Pancreas (tissue), 10 donors: ENCODE data around the gene NRGN. TPM values are rescaled to one million over a fixed set of nuclear protein-coding genes. Genes with fewer than 3 reads are reported as not detected.

Source experiments
- ATAC-seq, 4 donors: fragments of 200-7000 bp; cut with Tn5 transposase; one replicate each; pipeline versions ENCODE4 v1.8.0 to v1.9.1; 2020; ENCODE audit warnings: mild to moderate bottlenecking in 4 of 4, moderate library complexity in 4 of 4
- DNase-seq, 6 donors: peaks; one replicate each; pipeline ENCODE4 v3.0.0-alpha.2; 2020
- FAIRE-seq: peaks from 2 replicates; lab custom pipeline; 2012; peaks lifted over from hg19 to GRCh38; lab: Jason Lieb, UNC
- H3K27ac ChIP-seq, 4 donors: fragments of 200-600 bp; sonication (generic); 1 replicate in 3 of 4; 2 replicates in 1 of 4; pipeline versions ENCODE4 v1.5.0 to v1.8.0; 2020
- H3K27me3 ChIP-seq, 4 donors: fragments of 200-600 bp; one replicate each; pipeline ENCODE4 v1.8.0; 2021
- H3K36me3 ChIP-seq, 3 donors: fragments of 200-600 bp; sonication (generic) in 1 of 3; one replicate each; pipeline versions ENCODE4 v1.5.0 to v1.8.0; 2020 to 2021
- H3K4me1 ChIP-seq, 3 donors: fragments of 200-600 bp; one replicate each; pipeline ENCODE4 v1.8.0; 2021
- H3K4me3 ChIP-seq, 4 donors: fragments of 200-600 bp; sonication (generic) in 2 of 4; one replicate each; pipeline versions ENCODE4 v1.5.0 to v1.8.0; 2020 to 2021
- H3K9me3 ChIP-seq, 4 donors: fragments of 200-600 bp; one replicate each; pipeline ENCODE4 v1.8.0; 2021
- WGBS, 2 donors: extraction: QIAGEN DNeasy Blood & Tissue Kit; methylation state at CpG; one replicate each; pipeline ENCODE4 v1.1.7; 2013; 5-methylcytosine and 5-hydroxymethylcytosine counted together
- intact Hi-C, 3 donors: fragments of 100-400 bp; cut with DNase I; formaldehyde crosslinking; loops; one replicate each; pipeline versions ENCODE4 v1.11.1 to v1.14.2; 2022
- polyA plus RNA-seq, 2 donors: library from polyadenylated mRNA; stranded (reverse); fragments of 200-250 nt; gene quantifications; one replicate each; pipeline ENCODE4 v1.2.3, GENCODE V29; 2013
- total RNA-seq, 6 donors: library from RNA; stranded (reverse); fragmentation: NEBNext Ultra II Directional in 4 of 6; extraction: Animal tissue kit (Norgen Biotek cat#: 25700) in 4 of 6; gene quantifications; one replicate each; pipeline versions ENCODE4 v1.2.1 to v1.2.4, GENCODE V29; 2021 to 2023
- TF ChIP-seq, protein P1 (sequence below), 4 donors: fragments of 200-600 bp; sonication (generic) in 3 of 4; IDR thresholded peaks; one replicate each; pipeline versions ENCODE4 v1.5.0 to v1.8.0; 2021; ENCODE audit warnings: antibody characterized with exemption in 4 of 4
- donor health status: healthy with polysubstance abuse.
- donor health status: DM: no; HTN: no; CAD: no; lungs with moderate emphysema.
- donor health status: DM: no; HTN: no; CAD: no.
- donor health status: control.
- donor health status: control.
- donor health status: Bipolar disorder and iron deficiency.
- donor health status: DM: yes; HTN: yes; CAD: no.
- donor health status: DM: no; HTN: no; CAD: no.
- donor health status: DM: no; HTN: no; CAD: no.
- donor health status: DM: yes; HTN: yes; CAD: no.

Gene NRGN
- total and polyA plus RNA-seq, 8 donors, result 0.24 to 3.7 (median 1.5) TPM; not detected in 1

- H3K27me3 ChIP-seq, result peaks cover 0 to 7% (median 1%) of the 10 kb centered on the region in 4 donors
- ATAC-seq (no peak), FAIRE-seq (no peak), DNase-seq (no peak)
- TF ChIP-seq, protein P1, sequence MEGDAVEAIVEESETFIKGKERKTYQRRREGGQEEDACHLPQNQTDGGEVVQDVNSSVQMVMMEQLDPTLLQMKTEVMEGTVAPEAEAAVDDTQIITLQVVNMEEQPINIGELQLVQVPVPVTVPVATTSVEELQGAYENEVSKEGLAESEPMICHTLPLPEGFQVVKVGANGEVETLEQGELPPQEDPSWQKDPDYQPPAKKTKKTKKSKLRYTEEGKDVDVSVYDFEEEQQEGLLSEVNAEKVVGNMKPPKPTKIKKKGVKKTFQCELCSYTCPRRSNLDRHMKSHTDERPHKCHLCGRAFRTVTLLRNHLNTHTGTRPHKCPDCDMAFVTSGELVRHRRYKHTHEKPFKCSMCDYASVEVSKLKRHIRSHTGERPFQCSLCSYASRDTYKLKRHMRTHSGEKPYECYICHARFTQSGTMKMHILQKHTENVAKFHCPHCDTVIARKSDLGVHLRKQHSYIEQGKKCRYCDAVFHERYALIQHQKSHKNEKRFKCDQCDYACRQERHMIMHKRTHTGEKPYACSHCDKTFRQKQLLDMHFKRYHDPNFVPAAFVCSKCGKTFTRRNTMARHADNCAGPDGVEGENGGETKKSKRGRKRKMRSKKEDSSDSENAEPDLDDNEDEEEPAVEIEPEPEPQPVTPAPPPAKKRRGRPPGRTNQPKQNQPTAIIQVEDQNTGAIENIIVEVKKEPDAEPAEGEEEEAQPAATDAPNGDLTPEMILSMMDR (IDR thresholded peaks at IDR 0.05), result no peak
- H3K27ac ChIP-seq, result no peak overlapping the region
- peaks cover 0 to 4% (median under 1%) of the 10 kb centered on the region in 3 donors for H3K4me1 ChIP-seq
- no peaks in the 10 kb centered on the region for H3K9me3 ChIP-seq
- H3K36me3 ChIP-seq, result no peaks in the 10 kb centered on the region
- 85 to 91% methylated on average over 7 of the region's 7 CpGs for WGBS, 2 donors
- H3K4me3 ChIP-seq, result no peak overlapping the region
- intact Hi-C loops, result loop anchor here in 1 of 3 donors (10.0 kb wide), 1 partner anchor 89 kb away; no protein-coding TSS in a partner anchor
Observed at GRCh38 chr11:124753624-124754023, 13.9 kb downstream of the NRGN start.

DNA sequence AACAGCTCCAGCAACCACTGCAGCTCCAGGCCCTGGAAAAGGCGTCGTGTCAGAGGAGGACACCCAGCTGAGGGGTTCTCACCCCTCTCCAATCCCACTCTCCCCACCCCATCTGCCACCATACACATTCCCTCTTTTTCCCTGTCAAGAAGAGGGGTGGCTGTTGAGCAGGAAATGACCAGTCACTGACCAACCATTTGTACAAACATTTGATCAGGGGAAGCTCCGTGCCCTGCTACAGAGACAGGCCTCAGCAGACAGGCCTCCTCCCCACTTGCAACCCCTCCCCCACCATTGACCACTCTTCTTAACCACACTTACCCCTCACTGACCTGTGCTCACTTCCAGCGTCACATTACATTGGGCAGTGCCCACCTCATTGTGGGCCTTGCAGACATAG lies 14.6 kb downstream of the NRGN start:
- Histone ChIP-seq H3K4me1 (peaks cover 4 to 7% (median 6%) of the 10 kb centered on the region in 3 donors), H3K36me3 (no peaks in the 10 kb centered on the region), H3K4me3 (no peak overlapping the region), H3K27ac (no peak overlapping the region), H3K27me3 (peaks cover 0 to 7% (median 1%) of the 10 kb centered on the region in 4 donors), H3K9me3 (no peaks in the 10 kb centered on the region)
- TF ChIP-seq, protein P1 (IDR thresholded peaks at IDR 0.05), result no peak
- 74 to 88% methylated on average over 4 of the region's 4 CpGs for WGBS, 2 donors
- no peak for DNase-seq
- intact Hi-C loops, result loop anchor here in 1 of 3 donors (10.0 kb wide), 1 partner anchor 90 kb away; no protein-coding TSS in a partner anchor
- no peak for FAIRE-seq
- no peak for ATAC-seq

DNA sequence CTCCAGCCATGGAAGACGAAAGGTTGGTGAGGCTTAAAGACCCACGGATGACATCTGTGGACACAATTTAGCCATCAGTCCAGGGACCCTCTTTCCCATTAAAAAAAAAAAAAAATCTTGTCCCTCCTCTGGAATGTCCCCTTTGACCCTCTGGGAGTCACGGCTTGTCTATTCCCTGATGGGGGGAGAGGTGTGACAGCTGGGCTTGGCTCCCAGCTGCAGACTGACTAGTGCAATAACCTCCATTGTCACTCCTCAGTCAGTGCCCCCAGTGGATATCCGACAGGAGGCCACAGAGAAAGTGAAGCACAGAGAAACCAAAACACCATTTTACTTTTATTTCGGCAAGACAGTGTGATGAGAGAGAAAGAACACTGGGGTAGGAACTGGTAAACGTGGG lies 15.0 kb downstream of the NRGN start:
- H3K9me3 ChIP-seq, result no peaks in the 10 kb centered on the region
- intact Hi-C loops, result loop anchor here in 1 of 3 donors (10.0 kb wide), 1 partner anchor 90 kb away; no protein-coding TSS in a partner anchor
- no peaks in the 10 kb centered on the region for H3K36me3 ChIP-seq
- 68 to 77% methylated on average over 6 of the region's 6 CpGs for WGBS, 2 donors
- H3K4me3 ChIP-seq, result no peak overlapping the region
- H3K27me3 ChIP-seq, result peaks cover 0 to 7% (median 1%) of the 10 kb centered on the region in 4 donors
- ATAC-seq (no peak), DNase-seq (no peak), FAIRE-seq (no peak)
- TF ChIP-seq, protein P1 (IDR thresholded peaks at IDR 0.05), result no peak
- peaks cover 4 to 10% (median 8%) of the 10 kb centered on the region in 3 donors for H3K4me1 ChIP-seq
- no peak overlapping the region for H3K27ac ChIP-seq

- Histone ChIP-seq H3K27me3 (peaks cover 0 to 7% (median 1%) of the 10 kb centered on the region in 4 donors), H3K9me3 (no peaks in the 10 kb centered on the region), H3K4me1 (peaks cover 4 to 10% (median 8%) of the 10 kb centered on the region in 3 donors), H3K4me3 (no peak overlapping the region), H3K36me3 (no peaks in the 10 kb centered on the region), H3K27ac (no peak overlapping the region)
- intact Hi-C loops, result loop anchor here in 1 of 3 donors (10.0 kb wide), 1 partner anchor 91 kb away; no protein-coding TSS in a partner anchor
- TF ChIP-seq, protein P1 (IDR thresholded peaks at IDR 0.05), result no peak
- 39 to 47% methylated on average over 9 of the region's 9 CpGs for WGBS, 2 donors
- FAIRE-seq (no peak), ATAC-seq (no peak), DNase-seq (no peak)
Observed at GRCh38 chr11:124756033-124756752, 16.5 kb downstream of the NRGN start.
